GM19455 (cell line): Measurements from ENCODE around the gene EXPH5.
"Not testable (repeated sequence)": the region's sequence is repeated elsewhere in the genome, so short reads cannot be mapped to it uniquely, and the experiment has no call there.

Source experiments
- ATAC-seq: cut with Tn5 transposase; IDR thresholded peaks from one replicate; pipeline ENCODE4 v1.9.1; 2021; ENCODE audit not compliant: unreplicated experiment

Gene EXPH5

DNA sequence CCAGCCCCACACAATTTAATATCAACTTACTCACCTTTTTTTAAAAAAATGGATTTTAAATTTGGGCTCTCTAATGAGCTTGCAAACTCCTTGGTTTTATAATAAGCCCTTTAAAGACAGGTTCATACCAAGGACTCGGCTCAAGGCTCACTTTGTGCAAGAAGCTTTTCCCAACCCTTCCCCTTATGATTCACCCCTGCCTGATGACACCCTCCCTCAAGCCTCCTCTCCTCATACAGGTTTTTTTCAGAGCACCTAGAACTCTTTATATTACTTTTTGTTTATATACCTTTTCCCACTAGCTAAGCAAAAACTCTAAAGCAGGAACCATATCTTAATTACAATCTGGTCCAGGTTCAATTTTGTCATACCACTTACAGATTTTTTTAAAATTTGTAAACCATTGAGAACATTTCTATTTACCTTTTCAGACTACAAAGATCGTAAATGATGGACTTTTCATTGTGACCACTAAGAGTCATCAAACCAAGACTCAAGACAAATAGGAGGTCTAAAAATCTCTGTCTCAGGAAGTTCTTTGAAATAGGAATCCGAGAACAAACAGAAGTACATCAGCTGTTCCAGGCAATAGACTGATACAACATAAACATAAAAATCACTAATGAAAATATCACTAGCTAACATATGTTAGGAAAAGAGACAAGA, 13.1 kb upstream of the EXPH5 start:
- no peak for ATAC-seq

DNA sequence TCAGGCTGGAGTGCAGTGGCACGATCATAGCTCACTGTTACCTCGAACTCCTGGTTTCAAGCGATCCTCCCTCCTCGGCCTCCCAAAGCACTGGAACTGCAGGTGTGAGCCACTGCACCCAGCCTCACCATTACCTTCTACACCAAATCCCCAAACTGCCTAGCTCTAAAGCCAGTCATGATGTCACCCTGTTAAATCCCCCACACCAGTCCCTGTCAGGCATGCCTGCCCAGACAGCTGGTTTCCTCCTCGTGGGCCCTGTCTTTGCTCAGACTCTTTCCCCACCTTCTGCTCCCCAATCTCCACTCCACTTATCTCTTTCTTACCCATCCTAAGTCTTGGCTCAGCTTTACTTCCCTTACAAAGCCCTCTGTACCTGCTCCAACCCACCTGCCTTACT, 12.5 kb upstream of the EXPH5 start:
- ATAC-seq = no peak

DNA sequence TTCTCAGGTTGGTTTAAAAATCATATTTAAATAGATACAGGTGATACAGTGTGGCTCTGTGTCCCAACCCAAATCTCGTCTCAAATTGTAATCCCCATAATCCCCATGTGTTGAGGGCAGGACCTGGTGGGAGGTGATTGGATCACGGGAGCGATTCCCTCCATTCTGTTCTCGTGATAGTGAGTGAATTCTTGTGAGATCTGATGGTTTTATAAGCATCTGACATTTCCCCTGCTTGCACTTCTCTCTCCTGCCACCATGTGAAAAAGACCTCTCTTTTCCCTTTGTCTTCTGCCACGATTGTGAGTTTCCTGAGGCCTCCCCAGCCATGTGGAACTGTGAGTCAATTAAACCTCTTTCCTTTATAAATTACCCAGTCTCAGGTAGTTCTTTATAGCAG, 9.2 kb upstream of the EXPH5 start:
- ATAC-seq = not testable (repeated sequence)

DNA sequence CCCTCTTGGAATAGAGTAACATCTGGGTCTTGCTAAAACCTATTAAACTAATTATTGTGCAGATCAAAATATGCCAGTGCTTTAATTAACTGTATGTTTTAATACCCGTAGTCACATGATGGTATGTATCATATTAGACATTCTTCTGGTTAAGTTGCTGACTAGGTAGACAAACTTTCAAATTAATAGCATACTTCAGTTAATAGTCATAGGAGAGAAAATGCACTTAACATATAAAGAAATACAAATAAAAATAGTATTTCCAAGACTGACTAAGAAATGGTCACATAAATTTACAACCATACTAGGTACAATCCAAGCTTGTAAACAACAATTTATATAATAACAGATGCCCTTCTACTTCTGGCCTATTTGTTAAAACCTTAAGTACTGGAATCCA, 7.6 kb upstream of the EXPH5 start:
- no peak for ATAC-seq

- ATAC-seq = no peak
These were observed 6.4 kb upstream of the EXPH5 start for GRCh38 chr11:108599978-108600377.

- ATAC-seq = no peak
These were observed 4.3 kb upstream of the EXPH5 start for GRCh38 chr11:108597736-108598355.

DNA sequence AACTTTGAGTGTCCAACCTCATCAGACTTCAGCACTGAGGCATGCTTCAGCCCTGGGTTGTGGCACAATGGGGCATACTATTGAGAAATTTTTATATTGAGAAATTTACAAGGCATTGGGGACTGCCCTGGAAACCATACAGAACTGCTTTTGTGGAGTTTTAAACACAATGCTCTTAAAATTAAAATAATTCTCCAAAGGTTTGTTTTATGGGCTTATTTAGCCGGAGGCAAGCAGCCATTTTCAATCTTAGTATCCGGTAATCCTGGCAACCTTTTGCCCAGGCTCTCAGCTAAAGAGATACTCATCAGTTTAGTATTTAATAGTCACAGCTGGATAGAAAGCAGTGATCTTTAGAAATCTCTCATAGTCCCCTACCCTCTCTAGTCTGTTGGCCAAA, 3.1 kb upstream of the EXPH5 start:
- ATAC-seq = no peak

DNA sequence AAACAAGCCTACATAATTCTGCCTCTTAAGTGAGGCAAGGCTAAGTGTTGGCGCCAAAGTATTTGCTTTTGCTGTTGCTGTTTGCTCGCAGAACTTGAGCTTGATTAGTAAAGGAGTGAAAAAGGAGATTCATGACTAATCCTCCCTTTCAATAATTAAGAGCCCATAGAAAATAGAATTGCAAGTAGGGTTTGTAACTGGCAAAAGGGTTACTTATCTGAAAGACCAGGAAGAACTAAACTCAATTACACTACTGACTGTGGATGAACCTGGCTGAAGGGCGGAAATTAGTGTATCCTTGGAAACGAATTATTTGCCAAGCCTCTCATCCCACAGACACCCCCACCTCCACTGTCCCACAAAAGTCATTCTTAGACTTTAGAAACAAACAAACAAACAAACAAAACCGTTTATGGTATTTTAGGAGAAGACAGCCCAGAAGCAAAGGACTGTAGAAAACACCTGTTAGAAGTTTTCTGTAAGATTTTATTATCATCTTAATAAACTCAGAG, 411 bp upstream of the EXPH5 start:
- ATAC-seq = no peak

GRCh38 chr11:108592591-108593213, 866 bp downstream of the EXPH5 start:
- ATAC-seq = peak; percentile 10

GRCh38 chr11:108591893-108592292, 1.7 kb downstream of the EXPH5 start:
- ATAC-seq = no peak

DNA sequence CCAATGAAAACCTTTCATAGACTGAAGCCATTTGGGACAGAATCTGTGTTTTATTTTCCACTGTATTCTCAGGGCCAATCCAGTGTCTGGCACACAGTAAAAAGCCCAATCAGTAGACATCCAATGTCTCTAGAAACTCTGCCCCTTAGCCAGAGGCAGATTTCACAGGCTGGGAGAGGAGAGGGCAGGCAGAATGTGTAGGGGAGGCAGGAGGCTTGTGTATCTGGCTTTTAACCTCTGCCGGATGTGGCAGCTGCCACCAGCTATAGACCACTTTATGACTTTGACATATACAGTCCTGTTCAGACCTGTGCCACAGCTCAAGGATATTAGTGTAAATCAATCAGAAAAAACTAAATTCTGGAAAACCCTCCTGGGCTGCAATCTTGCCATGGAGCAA, 4.4 kb downstream of the EXPH5 start:
- ATAC-seq = no peak

DNA sequence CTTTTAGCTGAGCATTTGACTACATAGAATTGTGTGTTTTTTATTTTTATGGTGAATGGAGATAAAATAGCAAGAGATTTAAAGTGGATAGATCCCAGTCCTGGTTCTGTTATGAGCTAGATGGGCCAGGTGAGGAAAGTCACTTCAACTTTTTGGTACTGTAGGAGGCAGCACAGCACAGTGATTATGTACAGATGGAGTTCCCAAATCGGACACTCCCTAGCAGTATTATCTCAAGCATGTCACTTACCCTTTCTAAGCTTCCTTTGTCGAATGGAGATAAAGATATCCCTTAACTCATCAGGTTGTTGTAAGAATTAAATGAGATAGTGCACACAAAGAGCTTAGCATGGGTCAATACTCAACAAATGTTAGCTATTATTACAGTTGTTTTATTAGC, 5.3 kb downstream of the EXPH5 start:
- no peak for ATAC-seq

DNA sequence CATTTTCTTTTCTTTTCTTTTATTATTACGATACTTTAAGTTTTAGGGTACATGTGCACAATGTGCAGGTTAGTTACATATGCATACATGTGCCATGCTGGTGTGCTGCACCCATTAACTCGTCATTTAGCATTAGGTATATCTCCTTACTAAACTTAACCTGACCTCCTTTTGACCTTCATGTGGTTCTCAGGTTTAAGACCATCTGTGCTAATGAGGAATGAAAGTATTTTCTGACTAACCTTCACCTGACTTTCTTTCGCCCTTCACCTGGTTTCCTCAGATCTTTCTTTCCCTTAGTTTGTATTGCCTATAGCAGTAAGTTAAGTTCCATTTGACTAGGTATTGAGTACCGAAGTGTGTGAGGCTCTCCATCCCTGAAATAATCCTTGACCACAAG, 6.5 kb downstream of the EXPH5 start:
- peak; percentile 48 for ATAC-seq

GRCh38 chr11:108586600-108586999, 7.0 kb downstream of the EXPH5 start:
- ATAC-seq = peak; percentile 14

GRCh38 chr11:108586185-108586584, 7.4 kb downstream of the EXPH5 start:
- ATAC-seq = not testable (repeated sequence)

DNA sequence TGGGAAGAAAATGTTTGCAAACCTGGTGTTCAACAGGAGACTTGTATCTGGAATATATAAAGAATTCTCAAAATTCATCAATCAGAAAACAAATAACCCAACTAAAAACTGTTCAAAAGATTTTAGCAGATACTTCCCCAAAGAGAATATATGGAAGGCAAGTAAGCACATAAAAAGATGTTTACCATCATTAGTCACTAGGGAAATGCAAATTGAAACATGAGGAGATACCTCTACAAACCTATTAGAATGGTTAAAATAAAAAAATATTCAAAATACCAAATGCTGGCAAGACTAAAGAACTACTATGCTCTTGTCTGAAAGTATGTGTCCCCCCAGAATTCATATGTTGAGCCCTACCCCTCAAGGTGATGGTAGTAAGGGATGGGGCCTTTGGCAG, 8.6 kb downstream of the EXPH5 start:
- ATAC-seq = no peak

GRCh38 chr11:108580645-108581044, 12.9 kb downstream of the EXPH5 start:
- ATAC-seq = no peak

DNA sequence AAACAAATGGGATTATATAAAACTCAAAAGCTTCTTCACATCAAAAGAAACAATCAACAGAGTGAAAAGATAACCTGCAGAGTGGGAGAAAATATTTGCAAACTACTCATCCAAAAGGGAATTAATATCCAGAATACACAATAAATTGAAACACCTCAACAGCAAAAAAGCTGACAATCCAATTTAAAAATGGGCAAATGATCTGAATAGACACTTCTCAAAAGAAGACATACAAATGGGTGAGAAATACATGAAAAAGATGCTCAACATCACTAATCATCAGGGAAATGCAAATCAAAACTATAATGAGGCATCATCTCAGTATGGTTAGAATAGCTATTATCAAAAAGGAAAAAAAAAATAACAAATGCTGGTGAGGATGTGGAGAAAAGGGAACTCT, 13.5 kb downstream of the EXPH5 start:
- no peak for ATAC-seq

GRCh38 chr11:108576523-108576922, 17.0 kb downstream of the EXPH5 start:
- ATAC-seq = no peak

GRCh38 chr11:108574675-108575074, 18.9 kb downstream of the EXPH5 start:
- ATAC-seq = no peak

DNA sequence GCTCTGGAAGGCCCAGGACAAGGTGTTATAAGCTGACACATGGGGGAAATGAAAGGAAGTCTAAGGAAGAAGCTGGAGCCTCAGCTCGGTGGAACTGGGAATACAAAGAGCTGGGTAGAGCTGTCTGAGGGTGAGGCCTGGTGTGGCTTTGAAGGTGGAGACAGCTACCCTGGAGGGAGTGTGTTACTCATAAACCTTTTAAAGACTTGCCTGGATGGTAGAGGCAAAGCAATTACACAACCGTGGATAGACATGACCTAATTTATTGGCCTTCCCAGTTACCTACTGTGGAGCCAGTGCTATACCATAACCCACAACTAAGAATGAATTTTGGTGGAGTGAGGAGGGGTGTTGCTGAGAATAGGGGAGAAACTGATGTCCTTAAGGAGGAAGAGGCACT, 22.6 kb downstream of the EXPH5 start:
- no peak for ATAC-seq

DNA sequence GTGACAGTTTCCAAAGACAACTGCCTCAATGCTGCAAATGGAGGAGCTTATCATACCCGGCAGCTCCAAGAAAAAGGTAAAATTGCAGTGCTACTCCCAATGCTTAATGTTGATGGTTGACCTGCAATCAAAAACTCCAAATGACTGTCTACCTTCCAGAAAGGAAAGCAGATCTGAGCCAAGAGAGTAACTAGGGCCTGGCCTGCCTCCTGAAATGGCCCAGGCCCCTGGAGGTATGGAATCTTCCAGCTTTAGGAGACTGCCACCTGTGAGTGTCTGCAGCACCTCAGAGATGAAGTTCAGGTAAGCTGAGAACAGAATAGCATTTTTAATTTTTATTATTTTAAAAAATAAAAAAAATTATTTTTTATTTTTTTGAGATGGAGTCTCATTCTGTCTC, 23.7 kb downstream of the EXPH5 start:
- ATAC-seq = no peak
